GM11168 (cell line): ENCODE results near the gene CDK5RAP1.

Source experiments
- in situ Hi-C: fragments of 300-500 bp; cut with MboI; formaldehyde crosslinking; loops from one replicate; pipeline ENCODE4 v1.12.0; 2022; ENCODE audit warnings: low sequenced_read_pairs; ENCODE audit not compliant: unreplicated experiment

Gene CDK5RAP1

GRCh38 chr20:33387177-33387576 is 14.1 kb downstream of the CDK5RAP1 start:
- in situ Hi-C loops = no loop called here

DNA sequence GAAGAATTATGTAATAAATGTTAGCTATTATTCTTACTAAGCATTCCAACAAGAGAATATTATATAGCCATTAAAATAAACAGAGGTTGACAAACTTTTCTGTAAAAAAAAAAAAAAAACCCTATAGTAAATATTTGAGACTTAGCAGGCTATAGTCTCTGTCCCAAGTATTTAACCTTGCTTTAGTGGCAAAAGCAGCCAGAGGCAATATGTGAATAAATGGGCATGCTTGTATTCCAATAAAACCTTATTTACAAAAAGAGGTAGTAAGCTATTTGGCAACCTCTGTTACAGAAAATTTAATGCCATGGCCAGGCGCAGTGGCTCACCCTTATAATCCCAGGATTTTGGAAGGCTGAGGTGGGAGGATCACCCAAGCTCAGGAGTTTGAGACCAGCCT is 14.6 kb downstream of the CDK5RAP1 start:
- in situ Hi-C loops = no loop called here

- in situ Hi-C loops = no loop called here
Measured at GRCh38 chr20:33377366-33377765, 24.0 kb downstream of the CDK5RAP1 start.

GRCh38 chr20:33373735-33374605 is 27.3 kb downstream of the CDK5RAP1 start:
- in situ Hi-C loops = no loop called here

- in situ Hi-C loops = no loop called here
Measured at GRCh38 chr20:33372993-33373441, 28.3 kb downstream of the CDK5RAP1 start.

DNA sequence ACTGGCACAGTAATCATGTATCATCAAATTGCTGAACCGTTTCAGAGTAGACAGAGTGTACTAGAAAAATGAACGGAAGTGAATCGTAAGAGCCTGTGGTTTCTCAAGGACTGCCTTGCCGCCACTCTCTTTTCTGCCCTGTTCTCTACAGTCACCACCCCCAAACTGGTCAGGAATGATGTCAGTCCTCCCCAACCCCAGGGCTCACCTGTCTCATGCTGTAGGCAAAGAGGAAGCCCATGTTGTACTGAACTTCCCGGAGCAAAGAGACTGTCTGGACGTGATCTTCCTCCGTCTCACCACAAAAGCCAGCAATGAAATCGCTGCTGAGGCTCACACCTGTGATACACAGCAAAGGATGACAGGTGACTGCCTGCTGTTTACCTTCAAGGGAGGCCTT is 31.0 kb downstream of the CDK5RAP1 start:
- in situ Hi-C loops = no loop called here

- in situ Hi-C loops = no loop called here
Measured at GRCh38 chr20:33362898-33363297, 38.4 kb downstream of the CDK5RAP1 start.

DNA sequence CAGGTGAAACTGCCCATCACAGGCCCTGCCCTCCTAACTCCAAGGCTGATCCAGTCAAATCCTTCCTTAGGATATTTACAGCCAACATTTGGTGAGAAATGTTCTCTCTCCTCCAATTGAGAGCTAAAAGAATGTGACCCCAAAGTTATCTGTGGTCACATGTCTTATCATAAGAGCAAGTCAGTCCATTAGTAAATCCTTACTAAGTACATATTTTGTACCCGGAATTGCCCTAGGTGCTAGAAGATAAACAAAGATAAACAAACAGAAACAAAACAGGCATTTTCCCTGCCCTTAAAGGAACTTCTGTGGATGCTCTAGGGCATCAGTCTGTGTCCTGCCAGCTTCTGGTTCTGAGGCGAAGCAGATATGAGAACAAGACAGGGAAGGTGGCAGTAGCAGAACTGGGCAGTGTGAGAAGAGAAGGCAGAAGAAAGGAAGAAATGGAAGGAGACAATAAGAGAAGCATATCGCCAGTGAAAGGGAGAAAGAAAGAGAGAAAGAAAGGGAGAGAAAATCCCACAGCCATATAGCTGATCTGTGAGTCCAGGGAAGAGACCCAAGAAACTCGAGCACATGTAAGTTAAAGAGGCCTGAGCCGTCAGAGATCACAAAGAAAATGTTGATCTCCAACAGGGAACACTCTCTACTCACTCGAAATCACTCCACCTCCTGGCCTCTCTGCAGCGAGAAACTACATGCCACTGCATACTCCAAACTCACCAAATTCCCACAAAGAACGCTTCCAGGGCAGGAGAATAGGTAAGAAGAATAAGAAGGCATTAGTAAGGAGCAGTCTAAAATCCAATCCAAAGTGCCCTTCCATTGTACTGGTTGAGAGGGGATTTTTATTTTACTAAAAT is 41.7 kb downstream of the CDK5RAP1 start:
- in situ Hi-C loops = no loop called here

DNA sequence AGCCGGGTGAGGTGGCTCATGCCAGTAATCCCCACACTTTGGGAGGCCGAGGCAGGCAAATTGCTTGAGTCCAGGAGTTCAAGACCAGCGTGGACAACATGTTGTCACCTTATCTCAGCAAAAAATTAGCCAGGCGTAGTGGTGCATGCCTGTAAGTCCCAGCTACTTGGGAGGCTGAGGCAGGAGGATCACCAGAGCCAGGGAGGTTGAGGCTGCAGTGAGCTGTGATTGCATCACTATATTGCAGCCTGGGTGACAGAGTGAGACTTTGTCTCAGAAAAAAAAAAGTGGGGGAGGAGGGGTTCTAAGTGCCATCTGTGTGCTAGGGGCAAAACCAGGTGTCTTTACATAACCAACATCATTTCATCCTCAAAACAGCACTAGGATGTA is 48.3 kb downstream of the CDK5RAP1 start:
- in situ Hi-C loops = no loop called here

- in situ Hi-C loops = no loop called here
Measured at GRCh38 chr20:33352258-33353012, 48.9 kb downstream of the CDK5RAP1 start.

DNA sequence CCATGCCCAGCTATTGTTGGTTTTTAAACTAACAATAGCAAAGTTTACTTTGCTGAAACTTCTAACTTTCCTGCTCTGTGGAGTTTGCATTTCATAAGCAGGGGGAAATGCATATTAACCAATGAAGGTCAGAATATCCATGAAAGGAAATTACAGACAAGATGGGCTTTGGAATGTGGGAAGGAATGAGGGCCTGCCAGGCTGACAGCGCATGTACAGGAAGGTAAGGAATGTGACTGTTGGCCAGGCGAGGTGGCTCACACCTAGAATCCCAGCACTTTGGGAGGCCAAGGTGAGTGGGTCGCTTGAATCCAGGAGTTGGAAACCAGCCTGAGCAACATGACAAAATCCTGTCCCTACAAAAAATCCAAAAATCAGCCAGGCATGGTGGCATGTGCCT is 49.6 kb downstream of the CDK5RAP1 start:
- in situ Hi-C loops = no loop called here

- in situ Hi-C loops = no loop called here
Measured at GRCh38 chr20:33349493-33349892, 51.8 kb downstream of the CDK5RAP1 start.

DNA sequence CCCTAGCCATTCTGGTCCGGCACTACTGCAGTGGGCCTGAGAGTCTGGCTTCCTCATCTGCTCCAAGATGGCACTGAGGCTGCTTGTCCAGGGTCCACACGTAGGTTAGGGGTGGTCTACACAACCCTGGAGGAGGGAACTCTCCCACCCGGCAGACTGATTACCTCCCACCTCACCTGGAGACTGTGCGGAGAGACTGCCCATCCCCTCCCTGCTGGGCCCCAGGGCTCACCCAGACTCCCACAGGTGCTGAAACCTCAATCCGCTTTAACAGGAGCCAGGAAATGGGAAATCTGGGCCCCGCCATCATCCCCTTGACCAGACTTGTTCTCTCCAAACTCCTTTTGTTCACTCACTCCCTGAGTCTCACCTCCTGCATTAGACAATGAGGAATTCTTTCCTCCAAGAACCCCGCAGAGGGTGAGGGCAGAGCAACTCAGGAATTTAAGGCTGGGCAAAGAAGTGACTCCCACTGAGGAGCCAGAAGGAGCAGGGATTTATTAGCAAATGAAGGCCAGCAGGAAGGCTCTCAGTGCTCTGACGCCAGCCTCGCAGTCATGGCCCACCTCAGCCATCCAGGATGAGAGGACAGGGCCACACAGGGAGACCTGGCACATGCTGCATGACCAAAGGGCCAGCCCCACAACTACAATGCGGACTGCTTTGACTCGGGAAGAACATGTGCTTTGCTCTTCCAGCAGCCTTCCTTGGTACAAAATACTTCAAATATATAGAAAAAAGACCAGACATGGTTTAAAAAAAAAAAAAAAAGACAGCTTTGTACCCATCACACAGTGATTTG is 53.0 kb downstream of the CDK5RAP1 start:
- in situ Hi-C loops = no loop called here

- in situ Hi-C loops = no loop called here
Measured at GRCh38 chr20:33345342-33345741, 56.0 kb downstream of the CDK5RAP1 start.

DNA sequence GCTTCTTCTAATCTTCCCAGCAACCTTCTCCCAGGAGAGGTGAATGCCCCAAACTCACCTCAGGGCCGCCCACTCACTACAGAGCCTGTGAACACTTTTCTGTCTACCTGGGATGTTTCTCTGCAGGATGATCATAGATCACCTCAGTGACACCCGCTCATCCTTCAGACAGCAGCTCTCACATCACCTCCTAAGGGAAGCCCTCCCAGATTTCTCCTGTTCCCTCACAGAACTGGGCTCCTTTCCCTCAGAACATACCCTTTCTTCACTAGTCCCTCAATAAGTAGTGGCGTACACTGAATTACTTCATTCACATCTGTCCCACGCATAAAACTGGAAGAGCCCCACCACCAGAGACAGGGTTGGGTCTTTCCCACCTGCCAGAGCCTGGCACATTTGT is 57.8 kb downstream of the CDK5RAP1 start:
- in situ Hi-C loops = no loop called here

- in situ Hi-C loops = no loop called here
Measured at GRCh38 chr20:33339515-33340058, 61.7 kb downstream of the CDK5RAP1 start.

GRCh38 chr20:33338467-33339258 is 62.7 kb downstream of the CDK5RAP1 start:
- in situ Hi-C loops = no loop called here

DNA sequence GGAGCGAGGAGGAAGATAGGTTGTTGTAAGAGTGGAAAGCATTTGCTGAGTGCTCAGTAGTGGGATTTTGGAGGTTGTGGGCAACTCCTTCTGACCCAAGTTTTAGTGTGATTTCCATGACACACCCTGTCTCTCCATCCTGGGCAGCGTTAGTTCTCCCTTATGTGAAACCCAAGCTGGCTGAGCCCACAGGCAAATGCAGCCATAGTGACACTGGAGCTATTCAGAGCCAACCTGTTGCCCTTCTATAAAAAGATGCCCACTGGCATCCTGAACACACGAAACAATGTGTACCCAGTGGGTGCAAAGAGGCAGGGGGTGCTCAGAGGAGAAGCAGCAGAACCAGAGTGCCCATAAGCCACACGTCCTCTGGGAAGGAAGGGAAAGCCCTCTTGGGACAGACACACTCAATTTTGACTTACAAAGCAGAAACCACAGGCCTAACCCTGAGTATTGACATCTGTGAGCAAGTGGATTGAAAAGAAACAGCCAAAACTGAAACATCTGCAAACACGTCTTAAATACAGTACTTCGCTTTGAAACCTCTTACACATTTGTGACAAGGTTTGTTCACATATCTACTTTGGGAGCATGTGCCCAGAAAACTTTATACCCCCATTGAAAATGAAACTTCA is 63.7 kb downstream of the CDK5RAP1 start:
- in situ Hi-C loops = no loop called here
